K562 (cell line): ENCODE results near the gene CST6. TPM values are rescaled to one million over a fixed set of nuclear protein-coding genes. Genes with fewer than 3 reads are reported as not detected.

Source experiments
- ATAC-seq: fragments of 200-7000 bp; cut with Tn5 transposase; 3 replicates; pipeline ENCODE4 v1.9.1; 2020; ENCODE audit warnings: moderate library complexity
- BruUV-seq: library from RNA; stranded (reverse); fragments of 400-500 nt; replicated peaks from 2 replicates; lab custom pipeline; 2021; lab: Mats Ljungman, UMichigan
- CTCF ChIA-PET: fragments of 300-600 bp; formaldehyde crosslinking; extraction: SDS; loops from one replicate; lab custom pipeline; 2021; ENCODE audit warnings: low intra/inter-chr PET ratio; lab: Yijun Ruan, JAX
- POLR2A ChIA-PET: fragments of 300-600, 350-650 bp; sonication (Branson Sonifier 250); formaldehyde crosslinking; extraction: SDS; loops from one replicate; lab custom pipeline; 2021; ENCODE audit warnings: antibody characterized with exemption, inconsistent platforms; lab: Yijun Ruan, JAX
- DNase-seq, 4 experiments: peaks; one replicate each; pipeline versions ENCODE4 v3.0.0 to v3.0.0-alpha.2; 2011 to 2018; ENCODE audit warnings: low spot score in 3 of 4, mixed read lengths in 3 of 4; ENCODE audit errors: extremely low read depth in 1 of 4
- FAIRE-seq: peaks from 2 replicates; lab custom pipeline; 2011; peaks lifted over from hg19 to GRCh38; lab: Jason Lieb, UNC
- H2AFZ ChIP-seq: 2 replicates; pipeline ENCODE4 v1.6.0; 2011; ENCODE audit warnings: low read depth, low read length, control low read depth, inconsistent platforms
- H3K27ac ChIP-seq: fragments of 200-600 bp; 3 replicates; pipeline ENCODE4 v1.8.0; 2011; ENCODE audit warnings: low read depth, mild to moderate bottlenecking, control low read depth, inconsistent platforms, low read length, moderate library complexity, mixed read lengths; ENCODE audit errors: extremely low read depth
- H3K27me3 ChIP-seq, 2 experiments: fragments of 300-600 bp in 1 of 2; 2 replicates in 1 of 2; 3 replicates in 1 of 2; pipeline versions ENCODE4 v1.6.0 to v1.8.0; 2011; ENCODE audit warnings: inconsistent platforms in 2 of 2, low read length in 2 of 2, mild to moderate bottlenecking in 1 of 2, mixed read lengths in 1 of 2, moderate library complexity in 1 of 2; ENCODE audit not compliant: control insufficient read depth in 2 of 2, insufficient read depth in 2 of 2
- H3K36me3 ChIP-seq: fragments of 300-600 bp; 3 replicates; pipeline ENCODE4 v1.8.0; 2011; ENCODE audit warnings: mild to moderate bottlenecking, low read length, inconsistent platforms; ENCODE audit not compliant: control insufficient read depth, insufficient read depth
- H3K4me1 ChIP-seq, 2 experiments: fragments of 200-600 bp in 1 of 2; replicated peaks in 1 of 2; 2 replicates in 1 of 2; 3 replicates in 1 of 2; pipeline versions ENCODE4 v1.5.1 to v1.8.0; 2011; ENCODE audit warnings: inconsistent platforms in 2 of 2, low read length in 2 of 2, mild to moderate bottlenecking in 1 of 2, mixed read lengths in 1 of 2, moderate library complexity in 1 of 2; ENCODE audit not compliant: control insufficient read depth in 2 of 2, insufficient read depth in 2 of 2
- H3K4me2 ChIP-seq: 2 replicates; pipeline ENCODE4 v1.6.1; 2011; ENCODE audit warnings: low read length, control low read depth, inconsistent platforms, mixed read lengths; ENCODE audit not compliant: insufficient read depth
- H3K4me3 ChIP-seq: fragments of 200-600 bp; sonication (generic), shearing (Covaris generic); 2 replicates; pipeline ENCODE4 v1.5.1; 2016; ENCODE audit warnings: control low read depth, inconsistent platforms
- H3K79me2 ChIP-seq: fragments of 200-600 bp; 3 replicates; pipeline ENCODE4 v1.8.0; 2011; ENCODE audit warnings: low read length, inconsistent platforms; ENCODE audit not compliant: control insufficient read depth, insufficient read depth
- H3K9ac ChIP-seq, 2 experiments: 2 replicates each; pipeline versions ENCODE4 v1.6.0 to v1.6.1; 2011; ENCODE audit warnings: low read depth in 2 of 2, low read length in 2 of 2, control low read depth in 1 of 2, inconsistent platforms in 1 of 2, mild to moderate bottlenecking in 1 of 2, mixed read lengths in 1 of 2; ENCODE audit not compliant: insufficient read depth in 1 of 2
- H3K9me1 ChIP-seq: one replicate; pipeline ENCODE4 v1.6.0; 2011; ENCODE audit warnings: inconsistent platforms, mild to moderate bottlenecking, low read length, moderate library complexity; ENCODE audit not compliant: control insufficient read depth, insufficient read depth
- H3K9me3 ChIP-seq: replicated peaks from 2 replicates; pipeline ENCODE4 v1.5.1; 2011; ENCODE audit warnings: low read depth, low read length, inconsistent platforms; ENCODE audit not compliant: control insufficient read depth, insufficient read depth
- H4K20me1 ChIP-seq: replicated peaks from 2 replicates; pipeline ENCODE4 v1.6.1; 2011; ENCODE audit warnings: low read length, inconsistent platforms, mixed read lengths; ENCODE audit not compliant: control insufficient read depth, insufficient read depth
- WGBS: fragments of 100-300 bp; shearing (Covaris generic); methylation state at CpG from one replicate; pipeline ENCODE4 v1.1.6; 2016; ENCODE audit warnings: low coverage, mixed read lengths; ENCODE audit not compliant: insufficient coverage; ENCODE audit errors: missing lambda C conversion rate; 5-methylcytosine and 5-hydroxymethylcytosine counted together
- in situ Hi-C: fragments of 300-500 bp; cut with MboI; formaldehyde crosslinking; loops from 4 replicates; pipeline ENCODE4 v1.15.0; 2018; ENCODE audit warnings: inconsistent platforms, mixed read lengths
- intact Hi-C: fragments of 100-400 bp; cut with micrococcal nuclease; formaldehyde crosslinking; loops from 2 replicates; pipeline ENCODE4 v1.14.2; 2022
- polyA plus RNA-seq, 8 experiments: library from polyadenylated mRNA; depleted of rRNA in 4 of 8; stranded (reverse) in 5 of 8; unstranded in 3 of 8; fragments of >200 nt; fragmentation: Nextera tagmentation in 2 of 8; fragmentation: Illumina TruSeq in 1 of 8; extraction: Ambion mirVana in 2 of 8; extraction: Trizol in 1 of 8; gene quantifications; 2 replicates each; pipeline versions ENCODE4 v1.2.1 to v1.2.3, GENCODE V29; 2011 to 2014; ENCODE audit warnings: inconsistent platforms in 1 of 8, missing spikeins in 1 of 8
- total RNA-seq, 7 experiments: library from RNA; depleted of rRNA in 6 of 7; stranded (reverse); fragments of >200 nt in 6 of 7; fragmentation: Illumina TruSeq in 2 of 7; extraction: Trizol in 2 of 7; gene quantifications; 2 replicates each; pipeline versions ENCODE4 v1.2.1 to v1.2.3, GENCODE V29; 2011 to 2021; ENCODE audit warnings: low replicate concordance in 1 of 7
- TF ChIP-seq, protein P1 (sequence below): fragments of 200-800 bp; sonication (Bioruptor generic); IDR thresholded peaks from 2 replicates; pipeline ENCODE4 v1.6.1; 2017; ENCODE audit warnings: missing genetic modification characterization, missing compliant biosample characterization

The CST6 gene
- total and polyA plus RNA-seq, 9 of the 15 experiments (the other 6 are each of a cell fraction or from before 2014, with no cell fraction given), result not detected

DNA sequence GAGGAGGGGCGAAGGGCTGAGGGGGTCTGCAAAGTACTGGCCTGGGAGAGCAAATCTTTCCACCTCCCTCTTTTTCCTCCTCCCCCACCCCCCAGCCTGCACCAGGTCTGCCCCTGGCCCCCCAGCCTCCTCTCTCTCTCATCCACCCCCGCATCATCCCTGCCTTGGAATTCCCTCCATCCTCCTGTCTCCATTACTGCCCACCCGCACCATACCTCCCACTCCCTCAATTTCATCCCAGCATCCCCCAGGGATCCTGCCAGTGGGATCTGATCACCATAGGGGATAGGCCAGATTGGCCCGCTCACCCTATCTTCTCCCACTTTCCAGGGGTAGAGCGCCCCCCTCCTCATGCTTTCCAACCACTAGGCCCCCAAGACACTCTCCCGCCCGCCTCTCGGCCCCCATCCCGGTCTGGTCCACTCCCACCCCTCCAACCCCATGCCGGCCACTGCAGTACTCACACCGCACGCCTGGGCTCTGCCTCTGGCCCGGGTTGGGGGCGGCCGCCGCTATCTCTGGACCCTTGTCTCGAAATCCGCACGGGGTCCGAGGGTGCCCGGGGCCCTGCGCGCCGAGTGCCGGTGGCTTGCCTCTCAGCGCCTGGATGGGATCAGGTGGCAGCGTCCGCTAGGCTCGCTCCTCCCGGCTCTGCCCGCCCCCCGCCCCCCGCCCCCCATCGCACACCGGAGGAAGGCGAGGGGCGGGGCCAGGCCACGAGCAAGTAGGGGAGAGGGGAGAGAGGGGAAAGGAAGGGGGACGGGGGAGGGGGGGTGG, 36.9 kb downstream of the CST6 start, which contains the start of gene GAL3ST3:
Gene GAL3ST3, minus strand, starts transcription at position 615 of the 777 bp plus-strand sequence. CDS start 3,746 bp downstream, outside the sequence.
- Histone ChIP-seq H3K79me2 (peaks cover 21% of the 10 kb centered on the region), H2AFZ (no peak within 1 kb of the TSS), H3K4me3 (no peak within 1 kb of the TSS), H3K36me3 (peaks cover 13% of the 10 kb centered on the region; the same call in 1 of the 3 replicates), H3K4me2 (no peak within 1 kb of the TSS), H3K9ac (no peak within 1 kb of the TSS), H3K9me3 (no peaks in the 10 kb centered on the region), H3K27ac (no peak within 1 kb of the TSS), H3K9me1 (no peaks in the 10 kb centered on the region), H4K20me1 (no peaks in the 10 kb centered on the region), H3K27me3 (no peaks in the 10 kb centered on the region), H3K4me1 (peaks cover 16 to 33% of the 10 kb centered on the region in 2 experiments)
- ChIA-PET POLR2A (interaction anchor here (1.0 kb wide), 1 partner anchor 11 kb away, joined by 3 read pairs; no protein-coding TSS in a partner anchor), CTCF (no interaction called here)
- DNase-seq (no peak), ATAC-seq (no peak), FAIRE-seq (no peak)
- in situ Hi-C loops, result no loop called here
- intact Hi-C loops, result no loop called here
- BruUV-seq, result no TSS peak
- TF ChIP-seq, protein P1, sequence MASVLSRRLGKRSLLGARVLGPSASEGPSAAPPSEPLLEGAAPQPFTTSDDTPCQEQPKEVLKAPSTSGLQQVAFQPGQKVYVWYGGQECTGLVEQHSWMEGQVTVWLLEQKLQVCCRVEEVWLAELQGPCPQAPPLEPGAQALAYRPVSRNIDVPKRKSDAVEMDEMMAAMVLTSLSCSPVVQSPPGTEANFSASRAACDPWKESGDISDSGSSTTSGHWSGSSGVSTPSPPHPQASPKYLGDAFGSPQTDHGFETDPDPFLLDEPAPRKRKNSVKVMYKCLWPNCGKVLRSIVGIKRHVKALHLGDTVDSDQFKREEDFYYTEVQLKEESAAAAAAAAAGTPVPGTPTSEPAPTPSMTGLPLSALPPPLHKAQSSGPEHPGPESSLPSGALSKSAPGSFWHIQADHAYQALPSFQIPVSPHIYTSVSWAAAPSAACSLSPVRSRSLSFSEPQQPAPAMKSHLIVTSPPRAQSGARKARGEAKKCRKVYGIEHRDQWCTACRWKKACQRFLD (CRISPR knock-in tag), result no peak
- 76% methylated on average over 14 of the region's 39 CpGs for WGBS
